DND-41 (cell line): Measurements from ENCODE around the gene CACNA1D.

Source experiments
- EZH2 ChIP-seq: IDR thresholded peaks from 3 replicates; pipeline ENCODE4 v1.6.1; 2012; ENCODE audit warnings: borderline replicate concordance, low read depth, mild to moderate bottlenecking, moderate library complexity, low read length, inconsistent platforms; ENCODE audit not compliant: severe bottlenecking
- TF ChIP-seq, protein P1 (sequence below): IDR thresholded peaks from 2 replicates; pipeline ENCODE4 v1.5.1; 2012; ENCODE audit warnings: borderline replicate concordance, low read length, moderate library complexity, mild to moderate bottlenecking; ENCODE audit not compliant: poor library complexity, severe bottlenecking; ENCODE audit errors: extremely low read depth

GRCh38 chr3:53595660-53596059 lies 101.2 kb downstream of the CACNA1D start:
- TF ChIP-seq, protein P1, sequence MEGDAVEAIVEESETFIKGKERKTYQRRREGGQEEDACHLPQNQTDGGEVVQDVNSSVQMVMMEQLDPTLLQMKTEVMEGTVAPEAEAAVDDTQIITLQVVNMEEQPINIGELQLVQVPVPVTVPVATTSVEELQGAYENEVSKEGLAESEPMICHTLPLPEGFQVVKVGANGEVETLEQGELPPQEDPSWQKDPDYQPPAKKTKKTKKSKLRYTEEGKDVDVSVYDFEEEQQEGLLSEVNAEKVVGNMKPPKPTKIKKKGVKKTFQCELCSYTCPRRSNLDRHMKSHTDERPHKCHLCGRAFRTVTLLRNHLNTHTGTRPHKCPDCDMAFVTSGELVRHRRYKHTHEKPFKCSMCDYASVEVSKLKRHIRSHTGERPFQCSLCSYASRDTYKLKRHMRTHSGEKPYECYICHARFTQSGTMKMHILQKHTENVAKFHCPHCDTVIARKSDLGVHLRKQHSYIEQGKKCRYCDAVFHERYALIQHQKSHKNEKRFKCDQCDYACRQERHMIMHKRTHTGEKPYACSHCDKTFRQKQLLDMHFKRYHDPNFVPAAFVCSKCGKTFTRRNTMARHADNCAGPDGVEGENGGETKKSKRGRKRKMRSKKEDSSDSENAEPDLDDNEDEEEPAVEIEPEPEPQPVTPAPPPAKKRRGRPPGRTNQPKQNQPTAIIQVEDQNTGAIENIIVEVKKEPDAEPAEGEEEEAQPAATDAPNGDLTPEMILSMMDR, result no peak
- no peak for TF ChIP-seq EZH2
